ENCODE results near the gene FAM229B. TPM values are rescaled to one million over a fixed set of nuclear protein-coding genes. Genes with fewer than 3 reads are reported as not detected.

FAM229B gene
- total RNA-seq, 2 donors from 2014 or later, result 23.3 to 29.6 TPM

GRCh38 chr6:112122756-112123155 lies 35.4 kb downstream of the FAM229B start:
- intact Hi-C loops (cut with DNase I), result no loop called here
- no peak for DNase-seq (ENCODE audit: low spot score)

- intact Hi-C loops (cut with DNase I), result no loop called here
- no peak for DNase-seq (ENCODE audit: low spot score)
Observed at GRCh38 chr6:112123982-112124381, 36.6 kb downstream of the FAM229B start.

GRCh38 chr6:112128208-112128607 lies 40.8 kb downstream of the FAM229B start:
- no peak for DNase-seq (ENCODE audit: low spot score)
- intact Hi-C loops (cut with DNase I), result no loop called here

GRCh38 chr6:112130878-112131277 lies 43.5 kb downstream of the FAM229B start:
- intact Hi-C loops (cut with DNase I), result no loop called here
- DNase-seq (ENCODE audit: low spot score), result no peak

GRCh38 chr6:112139052-112139451 lies 51.7 kb downstream of the FAM229B start:
- no peak for DNase-seq (ENCODE audit: low spot score)
- intact Hi-C loops (cut with DNase I), result no loop called here

GRCh38 chr6:112141707-112142106 lies 54.3 kb downstream of the FAM229B start:
- no peak for DNase-seq (ENCODE audit: low spot score)
- intact Hi-C loops (cut with DNase I), result no loop called here

- no peak for DNase-seq (ENCODE audit: low spot score)
Observed at GRCh38 chr6:112144145-112144926, 56.9 kb downstream of the FAM229B start.

GRCh38 chr6:112145080-112145573 lies 57.7 kb downstream of the FAM229B start:
- intact Hi-C loops (cut with DNase I), result no loop called here
- DNase-seq (ENCODE audit: low spot score), result no peak

More at GRCh38 chr6:112144145-112144926, 56.9 kb downstream of the FAM229B start:
- intact Hi-C loops (cut with DNase I), result no loop called here

- intact Hi-C loops (cut with DNase I), result no loop called here
Observed at GRCh38 chr6:112148103-112148502, 60.7 kb downstream of the FAM229B start.

GRCh38 chr6:112149236-112149635 lies 61.8 kb downstream of the FAM229B start:
- DNase-seq (ENCODE audit: low spot score), result no peak
- intact Hi-C loops (cut with DNase I), result no loop called here

More at GRCh38 chr6:112148103-112148502, 60.7 kb downstream of the FAM229B start:
- no peak for DNase-seq (ENCODE audit: low spot score)

- DNase-seq (ENCODE audit: low spot score), result no peak
- intact Hi-C loops (cut with DNase I), result no loop called here
Observed at GRCh38 chr6:112149719-112150263, 62.4 kb downstream of the FAM229B start.

- intact Hi-C loops (cut with DNase I), result no loop called here
- DNase-seq (ENCODE audit: low spot score), result no peak
Observed at GRCh38 chr6:112150363-112150762, 63.0 kb downstream of the FAM229B start.

Other genes with a start within 250 kb of the FAM229B start
- gene FYN, start 214.1 kb upstream of the FAM229B start, total RNA-seq, result 10 to 100 TPM; 87.0 to 94.7 TPM
- not detected for gene CCN6, start 33.5 kb upstream of the FAM229B start, total RNA-seq
- gene TUBE1, start 109 bp upstream of the FAM229B start, total RNA-seq, result 10 to 100 TPM; 17.0 to 20.6 TPM
- gene LAMA4, start 167.0 kb downstream of the FAM229B start, total RNA-seq, result 100 to 1,000 TPM; 189 to 248 TPM